NCI-H2227 (cell line): Measurements from ENCODE around the gene SLC45A3.
A peak's percentile ranks its signal among the peaks of the same experiment; 100 is the strongest.
"Not testable (repeated sequence)": the region's sequence is repeated elsewhere in the genome, so short reads cannot be mapped to it uniquely, and the experiment has no call there.

Experiments
- DNase-seq: peaks from one replicate; lab custom pipeline; 2025; ENCODE audit not compliant: unreplicated experiment; lab: John Stamatoyannopoulos, UW

Gene SLC45A3

GRCh38 chr1:205637854-205638468 lies 42.3 kb downstream of the SLC45A3 start:
- DNase-seq, result no peak

- DNase-seq, result peak; percentile 13
Observed at GRCh38 chr1:205636732-205637131, 43.6 kb downstream of the SLC45A3 start.

- DNase-seq, result not testable (repeated sequence)
Observed at GRCh38 chr1:205636138-205636530, 44.2 kb downstream of the SLC45A3 start.

- no peak for DNase-seq
Observed at GRCh38 chr1:205633421-205633976, 46.8 kb downstream of the SLC45A3 start.

GRCh38 chr1:205632669-205633169 lies 47.6 kb downstream of the SLC45A3 start:
- DNase-seq, result no peak

GRCh38 chr1:205631768-205632668 lies 48.3 kb downstream of the SLC45A3 start, which contains the start of gene ELK4:
ELK4 (minus strand) TSS chr1:205632011; CDS start chr1:205623882, 8,129 bp downstream.
- DNase-seq, result peak; percentile 99

GRCh38 chr1:205631010-205631767 lies 49.1 kb downstream of the SLC45A3 start:
- peak; percentile 89 for DNase-seq

- no peak for DNase-seq
Observed at GRCh38 chr1:205630651-205631009, 49.7 kb downstream of the SLC45A3 start.

GRCh38 chr1:205630241-205630640 lies 50.1 kb downstream of the SLC45A3 start:
- no peak for DNase-seq

- DNase-seq, result no peak
Observed at GRCh38 chr1:205629751-205630150, 50.6 kb downstream of the SLC45A3 start.

GRCh38 chr1:205627956-205628355 lies 52.4 kb downstream of the SLC45A3 start:
- DNase-seq, result no peak

GRCh38 chr1:205626216-205626615 lies 54.1 kb downstream of the SLC45A3 start:
- no peak for DNase-seq

GRCh38 chr1:205623646-205624045 lies 56.7 kb downstream of the SLC45A3 start:
- DNase-seq, result no peak

- no peak for DNase-seq
Observed at GRCh38 chr1:205620269-205620668, 60.0 kb downstream of the SLC45A3 start.

- no peak for DNase-seq
Observed at GRCh38 chr1:205619376-205619775, 60.9 kb downstream of the SLC45A3 start.

- DNase-seq, result no peak
Observed at GRCh38 chr1:205616563-205617293, 63.6 kb downstream of the SLC45A3 start.

- DNase-seq, result no peak
Observed at GRCh38 chr1:205615789-205616188, 64.5 kb downstream of the SLC45A3 start.

- DNase-seq, result no peak
Observed at GRCh38 chr1:205613854-205614412, 66.4 kb downstream of the SLC45A3 start.

GRCh38 chr1:205612556-205612955 lies 67.8 kb downstream of the SLC45A3 start:
- DNase-seq, result no peak

- DNase-seq, result no peak
Observed at GRCh38 chr1:205612104-205612503, 68.2 kb downstream of the SLC45A3 start.
